WI38 (cell line): ENCODE data around the gene GIT2.

Experiments used
- H3K4me3 ChIP-seq: 2 replicates; pipeline ENCODE4 v1.5.1; 2011; ENCODE audit warnings: low read depth, mild to moderate bottlenecking, control low read depth, low read length
- CTCF ChIP-seq: IDR thresholded peaks from 2 replicates; pipeline ENCODE4 v1.5.1; 2012; ENCODE audit warnings: low read depth, mild to moderate bottlenecking, control low read depth, low read length

The GIT2 gene

GRCh38 chr12:109946505-109946904 lies 49.7 kb downstream of the GIT2 start:
- no peak overlapping the region for H3K4me3 ChIP-seq
- no peak for TF ChIP-seq CTCF

- H3K4me3 ChIP-seq = no peak overlapping the region
- no peak for TF ChIP-seq CTCF
Measured at GRCh38 chr12:109944561-109945359, 51.4 kb downstream of the GIT2 start.

GRCh38 chr12:109943811-109944210 lies 52.4 kb downstream of the GIT2 start:
- TF ChIP-seq CTCF = no peak
- no peak overlapping the region for H3K4me3 ChIP-seq

GRCh38 chr12:109940339-109940923 lies 55.7 kb downstream of the GIT2 start:
- no peak for TF ChIP-seq CTCF
- no peak overlapping the region for H3K4me3 ChIP-seq

- no peak overlapping the region for H3K4me3 ChIP-seq
- no peak for TF ChIP-seq CTCF
Measured at GRCh38 chr12:109939504-109939903, 56.7 kb downstream of the GIT2 start.

GRCh38 chr12:109938947-109939346 lies 57.2 kb downstream of the GIT2 start:
- H3K4me3 ChIP-seq = no peak overlapping the region
- no peak for TF ChIP-seq CTCF

- no peak overlapping the region for H3K4me3 ChIP-seq
- TF ChIP-seq CTCF = no peak
Measured at GRCh38 chr12:109937371-109937770, 58.8 kb downstream of the GIT2 start.
